Germinal center (tissue), 1 donor: Measurements from ENCODE around the gene RAB29.
A peak's percentile ranks its signal among the peaks of the same experiment; 100 is the strongest.

Experiments
- DNase-seq: peaks from one replicate; pipeline ENCODE4 v3.0.0; 2012; ENCODE audit warnings: mixed read lengths, low spot score

RAB29 gene

DNA sequence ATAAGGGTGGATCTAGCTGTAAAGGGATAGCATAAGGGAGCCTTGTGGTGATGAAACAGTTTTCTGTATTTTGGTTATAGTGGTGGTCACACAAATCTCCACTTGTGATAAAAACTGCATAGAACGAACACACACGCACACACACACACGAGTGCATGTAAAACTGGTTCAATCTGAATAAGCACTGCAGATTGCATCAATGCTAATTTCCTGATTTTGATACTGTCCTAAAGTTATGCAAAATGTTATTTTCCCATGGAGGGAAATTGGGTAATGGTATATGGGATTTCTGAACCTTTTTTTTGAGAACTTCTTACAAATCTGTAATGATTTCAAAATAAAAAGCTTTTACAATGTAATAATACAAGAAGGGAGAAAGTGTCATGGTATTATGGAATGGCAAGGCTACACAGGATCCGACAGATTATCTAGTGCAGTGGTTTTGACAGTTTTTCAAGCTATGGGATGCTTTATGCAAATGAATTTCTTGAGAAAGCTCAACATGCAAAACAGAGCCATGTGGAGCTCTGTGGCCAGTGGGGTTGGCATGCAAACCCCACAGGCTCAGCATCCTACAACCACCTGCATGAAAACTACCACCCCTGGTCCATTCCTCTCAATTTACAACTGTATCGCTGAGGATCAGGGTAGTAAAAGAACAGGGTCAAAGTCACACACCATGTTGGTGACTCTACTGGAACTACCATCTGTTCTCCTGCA is 18.9 kb upstream of the RAB29 start:
- DNase-seq, result peak; percentile 83

DNA sequence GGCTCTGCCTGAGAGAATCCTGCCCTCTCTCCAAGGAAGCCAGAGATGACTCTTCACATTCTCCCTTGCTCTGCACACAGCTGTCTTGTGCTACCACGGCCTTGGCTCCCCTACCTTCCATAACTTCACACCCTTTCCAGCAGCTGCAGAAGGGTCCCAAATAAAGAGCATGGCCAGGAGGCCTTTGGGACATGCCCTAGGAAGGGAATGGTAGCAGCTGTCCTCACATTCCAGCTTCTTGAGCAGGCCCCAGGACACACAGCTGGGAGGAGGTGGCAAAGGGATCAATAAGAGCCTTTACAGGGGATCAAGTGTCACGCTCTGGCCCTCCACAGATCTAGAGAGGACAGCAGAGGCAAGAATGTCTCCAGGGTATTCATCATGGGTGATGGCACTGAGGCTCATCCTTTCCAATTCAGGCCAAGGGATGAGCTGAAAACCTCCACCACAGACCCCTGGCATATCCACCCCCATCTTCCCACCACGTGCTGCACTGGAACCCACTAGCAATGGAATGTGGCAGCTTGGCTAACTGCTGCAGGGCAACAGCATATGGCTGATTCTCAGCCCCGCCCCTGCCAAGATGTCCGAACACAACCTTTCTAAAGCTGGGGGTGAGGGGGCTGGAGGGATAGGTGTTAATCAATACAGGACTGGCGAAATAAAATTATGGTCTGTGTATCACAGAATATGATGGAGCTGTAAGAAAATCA is 17.8 kb upstream of the RAB29 start:
- no peak for DNase-seq

DNA sequence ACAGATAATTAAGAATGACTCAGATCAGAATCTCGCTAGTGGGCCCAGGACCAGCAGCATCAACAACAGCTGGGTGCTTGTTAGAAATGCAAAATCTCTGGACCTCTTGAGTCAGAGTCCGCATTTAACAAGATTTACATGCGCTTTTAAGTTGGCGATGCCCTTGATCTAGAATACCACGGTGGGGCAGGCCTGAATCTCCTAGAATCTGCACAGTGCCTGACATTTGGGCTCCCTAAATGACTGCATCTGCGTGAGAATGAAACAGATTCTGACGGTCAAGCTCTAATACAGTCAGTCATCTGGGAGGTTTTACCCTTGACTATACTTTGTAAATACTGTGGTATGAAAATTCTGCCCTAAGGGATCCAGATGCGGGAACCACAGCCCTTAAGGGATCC is 17.2 kb upstream of the RAB29 start:
- peak; percentile 33 for DNase-seq

DNA sequence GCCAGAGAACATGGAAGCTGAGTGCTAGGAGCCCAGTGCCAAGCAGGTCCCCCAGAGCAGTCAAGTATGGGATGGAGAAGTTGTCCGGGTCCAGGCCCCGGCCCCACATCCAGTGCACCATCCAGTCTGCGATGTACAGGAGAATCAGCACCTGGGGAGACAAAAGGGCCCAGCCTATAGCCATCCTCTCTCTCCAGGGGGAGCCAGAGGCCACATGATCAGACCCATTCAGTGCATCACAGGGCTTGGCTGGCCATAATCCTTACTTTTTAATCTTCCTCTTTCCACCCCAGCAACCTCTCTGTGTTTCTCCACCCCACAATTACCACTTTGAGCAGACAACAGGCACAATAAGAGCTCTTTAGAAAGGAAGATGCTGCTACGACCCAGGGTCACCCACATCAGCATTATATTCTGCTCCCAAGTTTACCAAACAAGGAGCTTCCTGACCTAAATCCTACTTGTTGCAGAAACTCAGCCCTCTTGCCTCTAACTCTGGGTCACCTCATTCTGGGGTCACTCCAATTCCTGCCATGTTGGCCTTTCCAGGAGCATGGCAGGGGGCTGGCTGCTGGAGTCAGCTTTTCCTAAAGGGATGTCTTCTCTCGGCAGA is 16.4 kb upstream of the RAB29 start:
- peak; percentile 79 for DNase-seq

DNA sequence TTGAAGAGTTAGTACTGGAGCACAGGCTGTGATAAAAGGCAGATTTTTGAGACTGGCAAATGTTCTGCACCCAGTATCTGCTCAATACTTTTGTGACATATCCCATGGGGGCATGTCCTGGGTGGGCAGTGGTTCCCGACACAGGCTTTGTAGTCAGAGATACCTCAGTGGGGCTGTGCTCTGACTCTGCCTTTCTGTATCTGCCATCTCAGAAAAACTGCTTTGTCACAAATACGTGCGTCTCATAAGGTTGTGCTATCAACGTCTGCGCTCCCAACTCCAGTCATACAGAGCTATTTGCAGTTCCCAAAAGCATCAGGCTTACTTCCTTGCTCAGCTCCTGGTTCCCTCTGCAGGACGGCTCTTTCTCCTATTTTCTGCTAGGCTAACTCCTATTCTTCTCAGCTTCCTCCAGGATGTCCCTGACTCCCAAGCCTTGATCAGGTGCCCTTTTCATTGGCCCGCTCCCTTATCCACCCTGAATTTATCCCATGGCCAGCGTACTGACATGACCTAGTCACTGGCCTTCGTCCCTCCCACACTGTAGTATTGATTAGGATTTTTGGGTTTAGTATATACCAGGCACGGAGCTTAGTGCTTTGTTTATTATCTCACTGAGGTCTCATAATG is 12.1 kb upstream of the RAB29 start:
- no peak for DNase-seq

DNA sequence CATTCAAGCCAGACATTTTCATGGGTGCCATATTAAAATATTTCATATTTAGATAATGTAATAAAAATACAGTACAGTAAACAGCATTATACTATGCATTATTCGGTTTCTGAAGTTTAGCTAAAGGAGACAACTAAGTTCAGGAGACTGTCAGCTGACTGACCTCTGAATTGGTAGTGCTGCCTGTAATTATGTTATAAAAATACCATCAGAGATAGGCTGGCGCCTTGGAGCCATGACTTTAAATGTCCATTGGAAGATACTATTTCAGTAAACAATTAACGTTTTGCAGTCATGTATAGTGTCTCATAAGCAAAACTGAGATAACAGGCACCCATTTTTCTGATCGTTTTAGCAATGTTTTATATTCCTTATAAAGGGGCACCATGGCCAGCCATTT is 11.3 kb upstream of the RAB29 start:
- DNase-seq, result no peak

DNA sequence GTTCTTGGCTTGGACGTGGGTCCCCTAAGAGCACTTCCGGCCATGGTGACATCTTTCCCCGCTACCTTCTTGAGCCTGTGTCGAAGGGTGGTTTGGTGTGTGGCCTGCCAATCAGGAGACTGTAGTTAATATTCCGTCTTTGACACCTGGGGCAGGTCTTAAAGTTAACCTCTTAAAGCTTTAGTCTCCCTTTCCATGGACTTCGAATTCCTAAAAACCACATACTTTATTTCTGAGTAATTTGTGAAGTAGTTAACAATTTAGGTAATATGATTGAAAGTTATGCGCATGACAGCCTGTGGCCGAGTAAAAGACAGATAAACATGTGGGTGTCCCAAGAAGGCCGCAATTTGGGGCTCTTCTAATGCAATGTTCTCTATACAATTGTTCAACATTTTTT is 10.2 kb upstream of the RAB29 start:
- DNase-seq, result no peak

DNA sequence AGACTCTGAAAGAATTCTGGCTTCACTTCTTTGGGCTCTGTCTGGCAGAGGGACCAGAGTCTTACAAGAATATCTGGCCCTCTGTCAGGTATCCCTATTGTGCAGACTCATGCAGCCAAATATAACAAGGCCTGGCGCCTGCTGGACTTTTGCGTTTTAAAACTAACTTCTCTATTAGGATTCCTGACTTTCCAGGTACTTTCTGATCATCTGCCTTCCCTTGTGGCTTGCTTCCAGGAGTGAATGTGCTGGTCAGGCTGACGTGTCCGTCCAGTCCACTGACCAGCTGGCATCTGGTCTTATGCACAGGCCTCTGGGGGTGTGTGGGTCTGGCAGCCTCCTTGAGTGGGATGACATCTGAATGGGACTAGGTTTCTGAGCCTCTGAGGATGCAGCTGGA is 8.6 kb upstream of the RAB29 start:
- DNase-seq, result no peak

DNA sequence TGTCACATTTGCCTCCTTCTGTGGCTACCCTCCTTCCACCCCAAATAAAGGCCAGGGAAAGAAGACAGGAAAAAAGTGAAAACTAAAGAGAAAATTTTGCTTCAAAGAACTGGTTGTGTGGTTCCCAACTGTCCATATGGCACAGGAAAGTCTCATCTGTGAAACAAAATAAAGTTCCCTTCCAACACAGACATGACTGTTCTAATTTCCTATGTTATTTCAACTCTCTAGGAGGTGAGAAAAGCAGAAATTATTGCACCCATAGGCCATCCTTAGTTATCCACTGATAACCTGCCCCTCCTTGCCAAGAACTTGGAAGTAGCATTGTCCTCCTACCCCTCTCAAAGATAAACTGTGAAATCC is 8.1 kb upstream of the RAB29 start:
- no peak for DNase-seq

DNA sequence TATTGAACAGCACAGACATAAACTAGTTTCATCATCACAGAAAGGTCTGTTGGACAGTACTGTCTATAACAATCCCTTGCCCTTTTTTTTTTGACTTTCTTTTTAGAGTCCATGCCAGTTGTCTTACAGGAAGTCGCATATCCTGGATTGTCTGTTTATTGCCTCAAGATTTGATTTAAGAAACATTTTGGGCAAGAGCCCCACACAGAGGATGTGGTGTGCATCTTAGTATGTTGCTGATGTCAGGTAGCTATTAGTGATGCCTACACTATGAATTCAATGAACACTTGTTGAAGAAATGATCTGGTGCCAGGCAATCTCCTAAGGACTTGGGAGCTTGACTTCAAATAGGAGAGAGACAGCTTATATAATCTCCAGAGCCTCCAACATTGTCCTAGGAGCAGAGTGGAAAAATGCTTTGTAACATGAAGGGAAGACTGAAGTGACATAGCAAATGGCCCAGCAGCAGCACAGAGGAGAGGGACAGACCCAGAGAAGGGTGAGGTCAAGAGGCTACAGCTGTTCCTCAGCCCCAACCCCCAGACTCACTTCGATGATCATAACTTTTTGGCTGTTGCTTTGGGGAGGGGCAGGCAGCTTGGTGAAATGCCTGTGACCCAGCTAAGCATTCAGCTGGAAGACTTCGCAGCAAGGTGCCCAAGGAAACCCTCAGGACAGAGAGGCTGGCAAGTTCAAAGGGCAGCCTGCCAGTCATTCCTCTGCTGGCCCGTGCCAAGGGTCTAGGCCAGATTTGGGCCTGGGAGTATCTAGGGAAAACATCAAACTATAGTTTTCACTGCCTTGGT is 7.5 kb upstream of the RAB29 start:
- peak; percentile 0 for DNase-seq

DNA sequence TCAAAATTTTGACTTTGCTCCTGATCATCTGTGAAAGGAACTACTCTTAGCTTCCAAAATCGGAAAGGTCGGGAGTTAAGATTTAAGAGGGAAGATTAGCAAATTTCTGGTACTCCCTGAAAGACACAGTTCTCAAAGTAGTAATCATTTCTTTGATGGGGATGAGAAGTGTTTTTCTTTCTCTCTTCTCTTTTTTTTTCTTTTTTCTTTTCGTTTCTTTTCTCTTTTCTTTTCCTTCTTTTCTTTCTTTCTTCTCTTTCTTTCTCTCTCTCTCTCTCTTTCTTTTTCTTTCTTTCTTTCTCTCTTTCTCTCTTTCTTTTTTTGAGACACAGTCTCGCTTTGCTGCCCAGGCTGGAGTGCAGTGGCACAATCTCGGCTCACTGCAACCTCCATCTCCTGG is 5.1 kb upstream of the RAB29 start:
- DNase-seq, result no peak

DNA sequence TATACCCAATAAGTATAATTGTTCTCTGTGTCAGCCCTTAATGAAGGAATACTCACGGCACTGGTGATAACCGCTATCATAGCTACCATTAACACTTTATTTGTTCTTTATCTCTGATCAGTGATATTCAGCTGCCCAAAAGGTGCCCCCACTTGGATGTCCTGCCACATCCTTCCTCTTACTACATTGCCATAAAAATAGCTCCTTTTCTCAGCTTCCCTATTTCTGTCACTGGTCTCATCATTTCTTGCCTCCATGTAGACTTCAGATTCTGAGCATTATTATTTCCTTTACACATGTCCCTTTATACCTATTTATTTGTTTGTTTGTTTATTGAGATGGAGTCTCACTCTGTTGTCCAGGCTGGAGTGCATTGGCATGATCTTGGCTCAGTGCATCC is 2.7 kb upstream of the RAB29 start:
- DNase-seq, result no peak

DNA sequence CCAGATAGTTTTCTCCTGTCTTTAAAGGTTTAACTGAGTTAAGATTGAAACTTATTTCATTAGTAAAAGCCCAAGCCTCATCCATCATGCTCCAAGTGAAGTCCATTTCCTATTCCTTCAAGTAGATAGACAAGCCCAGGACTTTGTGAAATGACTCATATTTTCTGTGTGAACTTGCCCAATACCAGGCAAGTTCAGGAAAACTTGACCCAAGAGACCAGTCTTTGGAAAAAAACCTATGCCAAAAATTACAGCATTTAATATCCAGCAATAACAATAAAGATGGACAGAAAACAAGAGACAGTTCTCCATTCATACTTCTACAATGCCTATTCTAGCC is 405 bp upstream of the RAB29 start:
- DNase-seq, result no peak

DNA sequence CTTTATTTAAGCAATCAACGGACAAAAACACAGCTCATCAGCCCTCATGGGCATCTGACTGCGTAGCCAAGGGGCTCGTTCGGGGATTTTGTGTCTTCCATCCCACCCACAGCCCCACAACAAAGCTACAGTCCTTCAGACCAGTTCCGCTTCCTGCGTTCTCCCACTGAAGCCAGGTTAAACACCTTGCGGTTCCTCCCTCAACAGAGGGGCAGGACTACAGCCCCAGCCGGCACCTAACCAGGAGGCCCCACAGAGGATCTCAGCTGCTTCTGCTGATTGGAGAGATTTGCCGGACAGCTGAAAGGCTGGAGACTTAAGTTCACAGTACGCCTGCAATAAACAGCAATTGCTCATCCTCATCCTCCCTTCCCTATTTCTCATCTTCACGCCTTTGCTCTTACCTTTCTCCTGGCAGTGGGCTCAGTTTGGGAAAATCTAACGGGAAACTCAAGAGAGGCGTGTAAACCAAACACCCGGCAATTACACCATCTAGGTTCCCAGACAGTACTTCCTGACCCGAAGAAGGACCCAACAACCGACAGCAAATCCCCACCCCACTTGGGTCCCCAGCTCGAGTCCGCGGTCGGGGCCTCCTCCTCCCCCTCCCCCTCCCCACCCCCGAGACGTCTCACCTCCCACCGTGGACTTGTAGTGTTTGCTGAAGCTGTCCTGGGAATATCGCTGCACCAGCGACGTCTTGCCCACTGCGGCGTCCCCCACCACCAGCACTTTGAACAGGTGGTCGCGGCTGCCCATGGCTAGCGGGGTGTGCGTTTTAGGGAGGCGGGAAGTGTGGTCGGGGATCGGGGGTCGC is 876 bp downstream of the RAB29 start:
- DNase-seq, result peak; percentile 24

DNA sequence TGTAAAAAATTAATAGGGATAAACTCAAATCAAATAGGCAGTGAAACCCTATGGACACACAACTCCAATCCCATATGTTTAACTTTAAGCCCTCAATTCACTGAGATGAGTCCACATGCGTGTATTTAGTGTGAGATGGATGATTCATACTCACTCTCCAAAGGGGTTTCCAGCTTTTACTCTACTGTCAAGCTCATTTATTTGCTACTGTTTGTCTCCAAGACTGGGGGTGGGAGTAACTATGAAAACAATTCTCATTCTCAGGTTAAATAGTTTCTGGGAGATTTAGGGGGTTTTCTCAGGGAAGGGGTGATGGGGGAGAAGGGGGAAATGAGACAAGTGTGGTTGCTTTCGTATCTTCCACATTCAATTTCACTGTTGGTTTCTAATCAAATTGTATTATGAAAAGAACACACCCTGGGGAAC is 2.7 kb downstream of the RAB29 start:
- no peak for DNase-seq

DNA sequence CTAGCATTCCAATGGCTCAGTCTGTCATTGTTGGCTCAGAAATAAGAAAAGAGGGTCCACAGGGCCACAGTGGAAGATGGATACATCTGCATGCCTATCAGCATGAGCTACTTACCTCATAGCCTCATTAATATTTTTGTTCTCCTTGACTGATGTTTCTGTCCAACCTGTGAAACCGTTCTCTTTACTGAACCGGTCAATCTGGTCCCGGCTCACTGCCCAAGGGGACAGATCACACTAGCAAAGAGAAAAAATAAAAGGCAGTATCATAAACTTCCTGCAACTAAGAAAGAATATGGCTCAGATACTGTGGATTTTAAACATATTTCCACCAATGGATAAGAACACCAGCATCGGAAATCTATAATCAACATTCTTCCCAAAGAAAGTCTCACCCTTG is 4.7 kb downstream of the RAB29 start:
- DNase-seq, result no peak

DNA sequence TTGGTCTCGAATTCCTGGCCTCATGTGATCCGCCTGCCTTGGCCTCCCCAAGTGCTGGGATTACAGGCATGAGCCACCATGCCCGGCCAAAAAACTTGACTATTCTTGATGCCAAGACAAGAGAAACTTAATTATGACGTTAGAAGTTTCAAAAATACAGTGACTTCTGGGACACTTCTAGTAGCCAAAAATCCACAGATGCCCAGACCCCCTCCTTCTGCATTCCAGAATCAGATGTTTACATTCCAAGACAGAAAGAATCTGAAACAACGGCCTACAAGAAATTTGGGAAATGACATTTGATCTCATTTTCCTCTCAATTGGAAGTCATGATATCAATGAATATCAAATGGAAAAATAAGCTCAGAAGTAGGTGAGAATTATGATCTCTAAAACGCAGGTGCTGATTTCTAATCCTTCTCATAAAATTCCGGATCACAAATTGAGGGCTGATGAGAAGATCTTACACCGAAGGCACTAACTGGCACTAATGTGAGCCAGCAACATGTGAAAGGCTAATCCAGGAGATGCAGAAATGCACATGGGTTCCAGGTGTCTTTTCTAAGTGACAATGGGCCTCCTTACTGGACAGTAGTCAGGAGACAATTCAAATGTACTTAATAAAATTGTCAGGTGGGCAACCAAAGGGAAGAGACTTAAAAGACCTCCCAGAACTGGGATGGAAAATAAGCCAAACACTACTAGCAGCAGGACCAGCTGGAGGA is 5.5 kb downstream of the RAB29 start:
- DNase-seq, result no peak

DNA sequence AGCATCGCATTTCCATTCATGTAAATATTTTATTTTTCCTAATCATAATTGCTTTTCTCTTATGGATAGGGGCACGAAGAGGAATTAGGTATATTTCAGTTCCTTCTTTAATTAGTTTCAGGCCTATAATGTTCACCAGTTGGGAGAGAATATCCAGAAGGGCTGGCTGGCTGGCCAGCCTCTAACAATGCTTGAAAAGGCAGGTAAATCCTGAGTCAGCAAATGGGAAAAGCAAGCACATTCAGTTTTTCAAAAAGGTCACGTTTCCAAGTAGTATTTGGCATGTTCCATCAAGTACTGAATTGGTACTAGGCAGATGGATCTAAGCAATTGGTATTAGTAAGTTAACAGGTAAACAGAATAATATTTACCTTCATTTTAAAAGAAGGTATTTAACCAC is 8.0 kb downstream of the RAB29 start:
- no peak for DNase-seq

DNA sequence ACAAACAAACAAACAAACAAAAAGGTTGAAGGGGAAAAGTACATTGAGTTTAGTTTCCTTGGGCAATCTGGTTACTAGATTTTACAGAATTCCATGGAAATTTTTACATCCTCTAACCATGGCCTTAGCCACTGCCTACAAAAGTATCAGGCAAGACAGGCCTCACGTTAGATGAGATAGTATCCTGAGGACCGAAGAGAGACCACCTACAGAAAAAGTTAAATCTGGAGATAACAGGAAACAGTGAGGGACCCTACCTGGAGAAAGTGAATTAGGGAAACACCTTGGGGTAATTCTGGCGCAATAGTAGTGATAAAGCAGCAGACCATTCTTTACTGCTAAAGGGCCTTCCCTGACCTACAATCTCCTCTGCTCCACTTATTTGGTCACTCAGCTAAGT is 8.7 kb downstream of the RAB29 start:
- no peak for DNase-seq

DNA sequence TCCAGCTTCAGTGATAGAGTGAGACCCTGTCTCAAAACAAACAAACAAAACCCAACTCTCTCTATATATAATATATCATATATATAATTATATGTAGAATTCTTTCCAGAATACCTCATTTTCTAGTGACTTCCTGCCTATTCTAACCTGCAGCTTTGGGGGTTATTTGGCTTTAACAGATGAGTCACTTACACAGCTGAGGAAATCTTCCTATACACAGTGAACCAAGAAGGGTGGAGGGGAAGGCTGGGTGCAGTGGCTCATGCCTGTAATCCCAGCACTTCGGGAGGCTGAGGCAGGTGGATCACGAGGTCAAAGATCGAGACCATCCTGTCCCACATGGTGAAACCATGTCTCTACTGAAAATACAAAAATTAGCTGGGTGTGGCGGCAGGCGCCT is 9.2 kb downstream of the RAB29 start:
- no peak for DNase-seq

DNA sequence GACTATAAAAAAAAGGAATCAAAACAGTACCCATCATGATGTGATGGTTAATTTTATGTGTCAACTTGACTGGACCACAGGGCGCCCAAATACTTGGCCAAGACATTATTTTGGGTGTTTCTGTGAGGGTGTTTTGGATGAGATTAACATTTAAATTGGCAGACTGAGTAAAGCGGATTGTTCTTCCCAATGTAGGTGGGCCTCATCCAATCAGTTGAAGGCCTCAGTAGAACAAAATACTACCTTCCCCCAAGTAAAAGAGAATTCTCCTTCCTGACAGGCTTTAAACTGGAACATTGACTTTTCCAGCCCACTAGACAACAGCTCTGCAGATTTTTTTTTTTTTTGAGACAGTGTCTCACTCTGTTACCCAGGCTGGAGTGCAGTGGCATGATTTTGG is 10.7 kb downstream of the RAB29 start:
- DNase-seq, result no peak
